CD4-positive, alpha-beta T cell treated with Interleukin-17A for 1 hour (primary cell): ENCODE measurements around the gene REPS2.

Experiments
- DNase-seq: peaks from one replicate; pipeline ENCODE4 v3.0.0-alpha.2; 2020

Gene REPS2

DNA sequence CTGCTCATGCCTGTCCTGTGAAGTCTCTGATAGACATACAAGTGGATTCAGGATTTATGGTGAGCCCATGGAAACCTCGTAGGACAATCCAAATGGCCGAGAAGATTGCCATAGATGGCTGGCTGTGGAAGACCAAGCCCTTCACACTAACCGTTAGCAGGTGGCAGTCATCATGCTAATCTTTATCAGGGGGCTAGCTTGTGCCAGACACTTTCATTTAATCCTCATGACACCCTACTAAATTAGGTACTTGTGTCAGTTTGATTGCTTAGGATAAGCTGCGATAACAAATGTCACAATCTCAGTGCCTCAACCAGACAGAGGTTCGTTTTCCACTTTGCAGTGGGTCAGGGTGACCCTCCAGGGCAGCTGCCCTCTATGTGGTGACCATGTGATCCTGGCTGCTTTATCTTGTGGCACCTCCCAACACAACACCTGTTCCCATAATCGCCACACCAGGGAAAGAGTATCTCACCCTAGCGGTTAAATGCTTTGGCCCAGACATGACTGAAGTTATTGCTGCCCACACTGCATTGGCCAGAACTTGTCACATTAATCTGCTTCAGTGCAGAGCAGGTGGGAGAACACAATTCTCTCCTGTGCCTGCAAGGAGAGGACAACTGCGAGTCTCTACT, 60.8 kb downstream of the REPS2 start:
- DNase-seq = no peak

DNA sequence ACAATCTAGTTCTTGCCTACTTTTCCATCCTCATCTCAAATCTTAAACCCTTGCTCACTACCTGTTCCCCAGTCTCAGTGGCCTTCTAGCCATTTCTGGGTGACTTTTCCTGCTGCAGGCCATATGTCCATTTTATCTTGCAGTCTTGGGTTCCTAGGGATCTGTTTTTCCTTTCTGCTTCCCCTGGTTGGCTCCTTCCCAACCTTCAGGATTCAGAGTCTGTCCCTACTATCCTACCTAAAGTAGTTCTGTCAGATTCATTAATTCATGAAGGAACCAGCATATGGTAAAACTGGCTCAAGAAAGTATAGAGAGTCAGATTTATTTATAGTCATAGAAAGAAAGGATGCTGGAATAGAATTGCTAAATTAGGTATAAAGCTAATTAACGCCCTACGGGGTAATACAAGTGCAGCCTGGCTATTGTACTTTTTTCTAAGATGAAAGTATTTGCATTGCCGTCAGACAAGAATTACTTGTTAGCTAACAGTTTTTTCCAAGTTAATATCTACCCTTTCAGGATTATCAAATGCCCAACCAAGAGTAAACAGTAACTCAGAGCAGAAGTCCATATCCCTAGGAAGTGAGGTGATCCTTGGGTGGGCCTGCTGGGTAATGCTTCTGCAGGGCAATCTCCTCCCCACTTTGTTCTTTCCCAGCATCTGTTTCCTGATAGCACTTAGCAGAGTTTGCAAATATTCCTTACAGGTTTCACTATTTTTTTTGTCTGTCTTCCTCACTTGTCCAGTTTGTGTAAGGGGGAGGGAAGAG, 63.6 kb downstream of the REPS2 start:
- no peak for DNase-seq

DNA sequence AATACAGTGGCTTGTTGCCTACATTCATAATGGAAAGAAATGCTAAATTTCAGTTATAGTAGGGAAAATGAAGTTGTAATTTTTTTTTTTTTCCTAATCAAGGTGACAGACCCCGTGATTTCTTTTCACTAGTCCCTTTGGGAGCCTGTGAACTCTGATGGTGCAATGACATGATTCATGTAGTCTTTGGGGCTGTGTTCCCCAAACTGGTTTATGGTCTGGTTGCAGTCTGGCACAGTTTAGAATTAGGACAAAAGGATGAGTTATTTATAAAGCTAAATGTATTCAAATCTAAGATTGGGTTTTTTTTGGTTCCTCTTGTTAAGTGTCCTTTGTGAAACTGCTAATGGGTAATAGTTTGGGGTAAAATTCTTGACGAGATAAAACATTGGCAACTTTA, 66.0 kb downstream of the REPS2 start:
- no peak for DNase-seq

DNA sequence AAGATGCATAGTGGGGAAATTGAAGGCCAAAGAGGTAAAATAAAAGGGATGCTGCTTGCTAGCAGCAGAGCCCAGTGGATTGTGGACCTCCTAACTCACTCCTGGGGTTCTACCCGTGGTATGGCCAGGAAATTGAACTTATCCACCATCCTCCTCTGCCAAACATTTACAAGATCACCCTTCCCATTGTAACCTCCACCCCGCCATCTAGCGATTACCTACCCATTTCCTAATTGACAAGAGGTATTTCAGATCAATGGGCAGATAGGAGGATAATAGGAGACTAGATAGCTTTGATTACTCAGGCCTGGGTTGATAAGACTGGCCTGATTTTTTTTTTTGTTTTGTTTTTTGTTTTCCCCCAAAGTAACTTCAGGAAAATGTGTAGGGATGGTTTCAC, 67.8 kb downstream of the REPS2 start:
- DNase-seq = no peak

DNA sequence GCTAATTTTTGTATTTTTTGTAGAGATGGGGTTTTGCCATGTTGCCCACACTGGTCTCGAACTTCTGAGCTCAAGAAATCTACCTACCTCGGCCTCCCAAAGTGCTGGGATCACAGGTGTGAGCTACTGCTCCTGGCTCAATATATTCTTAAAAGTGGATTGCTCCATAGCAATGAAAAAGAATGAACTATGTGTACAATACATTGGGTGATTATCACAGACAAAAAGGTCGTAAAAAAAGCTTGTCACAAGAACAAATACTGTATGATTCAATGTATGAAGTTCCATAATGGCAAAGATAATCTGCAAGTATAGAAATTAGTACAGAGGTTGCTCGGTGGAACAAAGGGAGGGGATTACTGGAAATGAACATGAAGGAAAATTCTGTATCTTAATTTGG, 70.7 kb downstream of the REPS2 start:
- no peak for DNase-seq

DNA sequence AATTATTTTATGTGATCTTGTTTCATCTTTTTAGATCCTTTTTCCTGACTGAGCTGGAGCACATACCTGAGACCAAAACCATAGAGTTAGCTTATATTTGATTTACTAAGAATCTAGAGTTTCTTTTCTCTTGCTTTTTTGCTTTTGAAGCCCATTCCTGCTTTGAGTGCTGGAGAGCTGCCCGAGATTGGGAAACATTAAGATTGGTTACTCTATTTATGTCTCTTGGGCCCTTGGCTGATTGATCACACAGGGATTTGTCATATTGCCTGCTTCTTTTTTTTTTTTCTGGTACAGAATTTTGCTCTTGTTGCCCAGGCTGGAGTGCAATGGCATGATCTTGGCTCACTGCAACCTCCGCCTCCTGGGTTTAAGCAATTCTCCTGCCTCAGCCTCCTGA, 73.9 kb downstream of the REPS2 start:
- DNase-seq = no peak

GRCh38 chrX:17020851-17021821, 74.7 kb downstream of the REPS2 start:
- DNase-seq = no peak

DNA sequence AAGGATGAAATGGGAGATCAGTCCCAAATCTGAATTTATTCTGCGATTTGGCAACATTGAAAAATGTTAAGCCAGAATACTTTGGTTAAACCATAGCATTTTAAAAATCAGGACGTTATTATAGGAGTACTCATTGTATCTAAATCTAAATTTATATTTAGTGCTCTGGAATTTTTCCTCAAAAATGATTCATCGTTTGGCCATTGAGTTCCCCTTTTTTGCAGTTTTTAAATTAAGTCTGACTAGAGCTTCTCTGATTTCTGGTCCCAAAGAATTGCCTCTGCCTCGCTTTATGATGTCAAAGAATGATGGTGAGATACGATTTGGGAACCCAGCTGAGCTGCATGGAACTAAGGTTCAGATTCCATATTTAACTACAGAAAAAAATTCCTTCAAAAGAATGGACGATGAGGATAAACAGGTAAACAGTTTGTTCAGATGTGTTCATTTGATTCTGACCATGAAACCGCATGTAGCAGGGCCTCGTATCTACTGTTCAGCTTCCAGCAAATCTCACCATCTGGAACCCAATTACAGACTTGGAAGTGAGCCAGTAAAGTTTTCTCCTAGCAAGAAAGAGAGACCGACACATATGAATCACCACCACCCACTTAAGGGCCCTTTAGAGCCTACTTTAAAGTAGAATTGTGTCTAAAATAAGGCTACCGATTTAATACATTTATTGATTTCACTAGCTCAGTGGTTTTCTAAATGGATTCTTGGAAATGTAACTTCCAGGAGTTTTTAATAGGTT, 75.6 kb downstream of the REPS2 start:
- DNase-seq = no peak

- no peak for DNase-seq
Measured at GRCh38 chrX:17023661-17024060, 77.2 kb downstream of the REPS2 start.

DNA sequence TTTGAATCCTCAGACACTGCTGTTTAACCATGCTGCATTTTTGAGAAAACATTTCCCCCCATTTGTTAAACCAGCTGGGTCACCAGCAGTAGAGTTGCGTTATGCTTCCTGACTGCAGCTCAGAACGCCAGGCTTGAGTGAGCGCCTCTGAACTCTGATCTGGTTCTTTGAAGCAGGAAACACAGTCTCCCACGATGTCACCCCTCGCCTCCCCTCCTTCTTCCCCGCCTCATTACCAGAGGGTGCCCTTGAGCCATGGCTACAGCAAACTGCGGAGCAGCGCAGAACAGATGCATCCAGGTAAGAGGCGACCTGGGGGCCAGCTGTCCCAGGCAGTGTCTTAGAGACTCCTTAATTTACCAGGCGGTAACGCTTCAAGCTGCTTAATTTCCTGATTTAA, 78.4 kb downstream of the REPS2 start:
- DNase-seq = no peak

DNA sequence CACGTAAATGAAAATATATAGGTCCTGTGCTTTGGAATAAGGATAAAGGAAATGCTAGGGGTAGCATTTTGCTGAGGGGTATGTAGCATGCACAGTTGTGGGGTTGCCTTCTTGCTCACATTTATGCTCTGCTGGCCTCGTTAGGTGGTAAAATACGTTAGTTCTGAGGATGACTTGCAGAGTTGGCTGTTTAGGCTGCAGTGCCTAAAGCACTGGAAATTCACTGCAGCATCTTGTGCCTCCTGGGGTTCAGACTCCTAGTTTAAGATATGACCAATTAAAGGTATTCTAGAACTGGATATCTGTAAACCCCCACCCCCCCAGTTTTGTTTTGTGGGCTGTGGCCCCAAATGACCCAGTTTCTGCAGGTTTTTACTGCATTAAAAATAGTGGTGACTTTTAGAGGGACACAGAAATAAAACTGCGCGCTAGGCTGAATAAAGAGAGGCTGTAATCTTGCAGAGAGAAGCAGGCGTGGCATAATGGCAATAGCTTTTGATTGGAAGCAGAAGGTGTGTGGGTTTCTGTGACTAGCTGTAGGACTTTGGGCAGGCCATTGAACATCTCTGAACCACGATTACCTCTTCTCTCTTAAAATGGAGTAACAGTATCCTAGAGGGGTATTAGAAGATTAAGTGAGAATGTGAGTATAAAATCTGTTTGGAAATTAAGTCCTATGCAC, 79.3 kb downstream of the REPS2 start:
- no peak for DNase-seq

DNA sequence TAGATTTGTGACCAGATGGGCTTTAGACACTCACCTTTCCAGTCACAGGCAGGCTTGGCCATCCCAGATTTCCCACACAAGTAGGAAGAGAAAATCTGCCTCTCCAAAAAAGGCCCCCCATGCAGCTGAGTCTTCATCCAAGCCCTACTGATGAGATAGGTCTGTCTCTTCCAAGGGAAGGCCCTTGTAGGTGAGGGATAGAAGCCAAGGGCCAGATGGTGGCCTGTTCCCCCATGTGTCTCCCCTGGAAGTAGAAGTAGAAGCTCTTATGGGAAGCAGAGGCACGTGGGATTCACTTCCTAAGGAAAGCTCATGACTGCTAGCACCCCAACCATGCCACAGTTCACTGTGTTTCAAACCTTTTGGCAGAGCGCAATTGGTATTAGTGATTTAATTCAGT, 81.5 kb downstream of the REPS2 start:
- DNase-seq = no peak

DNA sequence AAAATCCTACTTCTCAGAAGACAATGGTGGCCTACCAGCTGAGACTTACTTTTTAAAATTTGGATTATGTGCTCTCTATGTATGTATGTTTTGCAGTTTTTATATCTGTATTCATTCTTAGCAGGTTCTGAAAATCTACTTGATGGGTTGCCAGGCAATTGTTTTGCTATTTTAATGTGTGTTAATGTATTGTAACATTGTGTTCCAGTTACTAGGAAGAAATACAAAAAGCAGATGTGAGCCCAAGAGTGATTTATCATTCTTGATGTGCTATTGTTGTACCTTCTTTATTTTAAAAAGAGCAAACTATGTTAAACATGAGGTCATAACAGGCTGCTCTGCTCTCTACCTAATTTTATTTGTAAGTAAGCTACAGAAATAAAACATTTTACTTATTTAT, 81.9 kb downstream of the REPS2 start:
- DNase-seq = no peak

- DNase-seq = no peak
Measured at GRCh38 chrX:17030092-17030491, 83.6 kb downstream of the REPS2 start.

GRCh38 chrX:17030580-17031270, 84.3 kb downstream of the REPS2 start:
- DNase-seq = no peak

DNA sequence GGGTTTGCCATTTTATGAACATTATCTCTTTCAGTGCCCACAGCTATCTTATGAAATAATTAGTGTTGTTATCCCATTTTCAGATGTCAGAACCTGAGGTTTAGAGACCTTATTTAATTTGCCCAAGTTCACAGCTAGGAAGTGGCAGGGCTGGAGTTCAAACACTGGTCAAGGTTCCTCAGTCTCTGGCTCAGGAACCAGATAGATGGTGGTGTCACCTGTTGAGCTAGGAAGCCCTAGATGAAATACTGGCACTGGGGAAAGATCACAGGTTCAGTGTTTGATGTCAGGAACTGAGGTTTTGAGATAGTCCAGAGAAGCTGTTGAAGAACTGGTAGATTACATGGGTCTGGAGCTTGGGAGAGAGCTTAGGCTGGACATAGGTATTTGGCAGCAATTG, 85.4 kb downstream of the REPS2 start:
- DNase-seq = no peak

GRCh38 chrX:17032351-17032750, 85.9 kb downstream of the REPS2 start:
- no peak for DNase-seq

DNA sequence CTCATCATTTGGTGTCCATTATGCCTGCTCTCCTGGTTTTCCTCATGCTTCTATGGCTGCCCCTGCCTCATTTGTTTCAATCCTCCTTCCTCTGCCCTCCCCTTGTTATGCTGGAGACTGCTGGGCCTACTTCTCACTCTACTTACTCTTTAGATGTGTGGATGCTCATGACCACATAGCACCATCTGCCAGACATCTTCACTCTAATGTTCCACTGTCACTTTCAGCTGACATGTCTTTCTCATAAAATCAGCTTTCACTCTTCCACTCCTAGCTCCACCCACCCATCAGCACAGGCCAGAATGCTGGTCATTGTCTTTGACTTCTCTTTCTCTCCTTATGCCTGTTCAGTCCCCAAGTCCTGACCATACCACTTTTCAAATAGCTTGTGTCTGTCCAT, 86.8 kb downstream of the REPS2 start:
- DNase-seq = no peak

DNA sequence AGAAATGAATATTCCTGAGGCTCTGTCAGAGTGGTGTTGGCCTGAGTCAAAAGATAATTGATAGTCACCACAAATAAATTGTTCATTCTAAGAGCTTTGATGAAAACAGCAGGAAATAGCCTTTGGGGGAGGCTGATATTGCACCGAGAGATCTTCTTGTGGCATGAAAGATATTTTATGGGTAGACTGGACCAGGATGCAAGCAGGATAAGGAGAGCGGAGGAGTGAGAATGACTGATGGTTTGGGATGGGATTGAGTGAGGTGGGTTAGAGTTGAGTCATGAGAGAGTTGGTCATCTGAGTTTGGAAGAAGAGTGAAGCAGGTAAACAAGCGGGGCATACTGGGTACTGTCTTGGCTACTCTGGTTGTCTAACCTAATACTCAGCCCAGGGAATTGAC, 88.7 kb downstream of the REPS2 start:
- no peak for DNase-seq

- no peak for DNase-seq
Measured at GRCh38 chrX:17036171-17036961, 89.9 kb downstream of the REPS2 start.

- no peak for DNase-seq
Measured at GRCh38 chrX:17038277-17038676, 91.8 kb downstream of the REPS2 start.
